NCI-H2171 treated with DMSO at 0.1 percent for 48 hours (cell line): ENCODE results near the gene NCAPD2.
"Not testable (repeated sequence)": the region's sequence is repeated elsewhere in the genome, so short reads cannot be mapped to it uniquely, and the experiment has no call there.

Source experiments
- DNase-seq: peaks from one replicate; lab custom pipeline; 2025; lab: John Stamatoyannopoulos, UW

NCAPD2 gene

DNA sequence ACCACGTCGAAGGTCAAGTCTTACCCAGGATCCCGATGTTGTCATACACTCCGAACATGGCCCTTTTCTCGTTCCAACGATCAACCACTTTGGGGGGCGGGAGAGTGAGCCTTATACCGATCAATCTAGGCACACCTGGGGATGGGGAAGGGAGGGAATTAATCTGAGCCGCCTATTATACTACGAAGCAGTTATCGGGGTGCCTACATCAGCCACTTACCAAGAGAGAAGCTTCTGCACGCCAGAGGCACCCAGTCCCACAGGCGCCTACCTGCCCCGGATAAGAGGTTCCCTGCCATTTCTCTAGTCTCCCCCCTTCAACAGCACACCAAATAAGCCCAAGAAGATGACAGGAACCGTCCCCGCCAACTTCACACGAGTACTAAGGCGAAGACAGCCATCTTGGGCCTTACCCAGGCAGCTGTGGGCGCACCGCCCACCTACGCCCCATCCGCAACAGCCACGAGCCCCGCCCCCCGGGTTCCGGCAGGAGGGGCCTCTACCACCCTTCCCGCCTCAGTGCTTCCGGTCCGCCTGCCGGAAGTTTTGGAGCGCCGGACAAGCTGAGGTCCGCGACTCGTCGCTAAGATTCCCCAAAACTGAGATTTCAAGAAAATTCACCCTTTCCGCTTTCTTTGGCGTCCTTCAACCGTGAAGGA lies 935 bp upstream of the NCAPD2 start, which contains the start of gene MRPL51:
TSS of gene MRPL51 (minus strand) at position 425 of the 659 bp plus-strand sequence. CDS start at position 299, 126 bp downstream.
- peak; percentile 100 for DNase-seq

DNA sequence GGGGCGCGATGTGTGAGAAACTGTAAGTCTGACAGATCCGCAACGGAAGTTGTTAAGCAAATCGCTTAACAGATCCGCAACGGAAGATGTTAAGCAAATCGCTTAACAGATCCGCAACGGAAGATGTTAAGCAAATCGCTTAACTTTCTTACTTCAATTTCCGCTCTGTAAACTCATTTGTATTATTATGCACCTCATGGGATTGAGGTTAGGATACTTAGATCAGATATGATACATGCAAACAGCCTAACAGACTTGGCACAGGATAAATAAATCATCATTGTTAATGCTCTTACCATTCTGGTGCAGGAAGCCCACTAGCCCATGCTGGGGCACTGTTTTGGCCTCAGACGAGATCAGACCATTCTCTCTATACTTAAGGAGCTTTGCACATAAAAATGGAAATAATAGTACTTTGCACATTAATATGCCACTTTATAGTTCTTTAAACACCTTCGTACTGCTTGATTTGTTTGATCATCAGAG lies 399 bp downstream of the NCAPD2 start:
- no peak for DNase-seq

DNA sequence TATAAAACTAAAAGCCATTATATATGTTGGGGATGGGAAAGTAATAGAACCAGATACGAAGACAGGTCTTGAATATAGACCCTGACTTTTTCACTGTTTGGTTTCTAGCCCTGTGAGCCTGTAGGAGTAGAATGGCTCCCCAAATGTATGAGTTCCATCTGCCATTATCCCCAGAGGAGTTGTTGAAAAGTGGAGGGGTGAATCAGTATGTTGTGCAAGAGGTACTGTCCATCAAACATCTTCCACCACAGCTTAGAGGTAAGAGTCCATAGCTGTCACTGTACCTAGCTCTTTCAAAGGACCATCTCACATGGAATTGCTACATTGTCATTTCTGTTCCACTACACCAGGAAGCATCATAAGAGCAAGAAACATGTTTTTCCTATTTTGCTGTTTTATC lies 1.1 kb downstream of the NCAPD2 start:
- no peak for DNase-seq

DNA sequence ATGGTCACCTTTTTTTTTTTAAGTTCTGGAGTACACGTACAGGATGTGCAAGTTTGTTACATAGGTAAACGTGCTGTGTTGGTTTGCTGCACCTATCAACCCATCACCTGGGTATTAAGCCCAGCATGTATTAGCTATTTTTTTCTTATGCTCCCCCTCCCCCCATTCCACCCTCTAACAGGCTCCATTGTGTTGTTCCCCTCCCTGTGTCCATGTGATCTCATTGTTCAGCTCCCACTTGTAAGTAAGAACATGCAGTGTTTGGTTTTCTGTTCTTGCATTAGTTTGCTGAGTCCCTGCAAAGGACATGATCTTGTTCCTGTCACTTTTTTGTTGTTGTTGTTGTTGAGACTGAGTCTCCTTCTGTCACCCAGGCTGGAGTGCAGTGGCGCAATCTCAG lies 3.4 kb downstream of the NCAPD2 start:
- DNase-seq: not testable (repeated sequence)

DNA sequence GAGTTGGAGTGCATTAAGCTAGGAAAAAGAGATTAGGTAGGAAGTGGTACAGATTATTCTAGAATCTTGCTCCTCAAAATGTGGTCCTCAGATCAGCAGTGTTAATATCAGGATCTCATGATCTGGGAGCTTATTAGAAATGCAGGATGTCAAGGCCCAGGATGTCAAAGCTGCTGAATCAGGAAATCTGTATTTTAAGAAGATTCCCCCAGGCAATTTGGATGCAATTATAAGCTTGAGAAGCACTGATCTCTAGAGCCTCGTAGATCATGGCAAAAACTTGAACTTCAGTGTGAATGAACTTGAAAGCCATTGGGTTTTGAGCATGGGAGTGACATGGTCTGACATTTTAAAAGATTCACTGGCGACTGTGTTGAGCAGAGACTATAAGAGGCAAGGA lies 6.6 kb downstream of the NCAPD2 start:
- no peak for DNase-seq

DNA sequence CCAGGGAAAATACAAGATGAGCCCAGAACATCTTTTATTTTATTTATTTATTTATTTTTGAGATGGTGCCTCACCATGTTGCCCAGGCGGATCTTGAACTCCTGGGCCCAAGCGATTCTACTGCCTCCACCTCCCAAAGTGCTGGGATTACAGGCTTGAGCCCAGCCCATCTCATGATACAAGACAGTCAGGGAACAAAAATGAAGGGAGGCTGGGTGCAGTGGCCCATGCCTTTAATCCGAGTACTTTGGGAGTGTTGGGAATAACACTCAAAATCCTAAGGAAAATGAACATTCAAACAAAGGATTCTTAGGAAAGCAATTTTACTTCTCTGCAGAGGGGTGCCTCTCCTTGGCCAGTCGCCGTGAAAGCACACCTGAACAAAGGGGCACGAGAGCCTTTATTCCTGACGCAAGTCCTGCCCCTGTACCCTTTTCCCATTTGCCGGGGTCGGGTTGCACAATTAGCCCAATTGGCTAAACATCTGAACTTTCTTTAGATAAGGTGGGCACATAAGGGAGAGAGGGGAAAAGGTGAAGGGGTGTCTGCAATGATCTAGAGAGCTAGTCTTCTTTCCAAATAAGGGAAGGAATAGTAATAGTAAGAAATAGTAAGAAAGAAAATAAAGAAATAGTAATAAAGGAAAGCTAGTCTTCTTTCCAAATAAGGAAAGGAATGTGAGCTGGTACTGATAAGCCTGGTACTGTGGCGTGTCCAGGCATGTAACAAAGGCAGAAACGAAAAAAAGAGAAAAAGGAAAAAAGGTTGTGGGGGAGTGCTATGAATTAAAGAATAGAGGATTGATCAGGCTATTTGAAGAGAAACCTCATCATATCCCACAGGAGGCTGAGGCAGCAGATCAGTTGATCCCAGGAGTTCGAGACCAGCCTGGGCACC lies 13.4 kb downstream of the NCAPD2 start:
- peak; percentile 74 for DNase-seq

DNA sequence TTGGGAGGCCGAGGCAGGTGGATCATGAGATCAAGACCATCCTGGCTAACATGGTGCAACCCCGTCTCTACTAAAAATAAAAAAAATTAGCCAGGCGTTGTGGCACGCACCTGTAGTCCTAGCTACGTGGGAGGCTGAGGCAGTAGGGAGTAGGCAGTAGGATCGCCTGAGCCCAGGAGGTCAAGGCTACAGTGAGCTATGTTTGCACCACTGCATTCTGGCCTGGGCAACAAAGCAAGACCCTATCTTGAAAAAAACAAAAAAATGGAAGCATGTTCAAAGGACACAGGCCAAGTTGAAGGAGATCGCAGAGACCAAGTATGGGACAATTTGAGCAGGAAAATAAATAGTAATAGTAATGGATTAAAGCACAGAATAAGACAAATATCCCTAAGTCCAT lies 14.2 kb downstream of the NCAPD2 start:
- DNase-seq: no peak

DNA sequence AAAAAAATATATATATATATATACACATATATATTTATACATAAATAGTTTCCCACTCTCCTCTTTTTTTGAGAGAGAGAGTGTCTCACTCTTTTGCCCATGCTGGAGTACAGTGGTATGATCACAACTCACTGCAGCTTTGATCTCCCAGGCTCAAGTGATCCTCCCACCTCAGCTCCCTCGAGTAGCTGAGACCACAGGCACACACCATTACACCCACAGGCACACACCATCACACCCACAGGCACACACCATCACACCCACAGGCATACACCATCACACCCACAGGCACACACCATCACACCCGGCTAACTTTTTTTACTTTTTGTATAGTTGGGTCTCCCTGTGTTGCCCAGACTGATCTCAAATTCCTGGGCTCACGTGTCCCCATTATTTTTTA lies 26.3 kb downstream of the NCAPD2 start:
- no peak for DNase-seq

DNA sequence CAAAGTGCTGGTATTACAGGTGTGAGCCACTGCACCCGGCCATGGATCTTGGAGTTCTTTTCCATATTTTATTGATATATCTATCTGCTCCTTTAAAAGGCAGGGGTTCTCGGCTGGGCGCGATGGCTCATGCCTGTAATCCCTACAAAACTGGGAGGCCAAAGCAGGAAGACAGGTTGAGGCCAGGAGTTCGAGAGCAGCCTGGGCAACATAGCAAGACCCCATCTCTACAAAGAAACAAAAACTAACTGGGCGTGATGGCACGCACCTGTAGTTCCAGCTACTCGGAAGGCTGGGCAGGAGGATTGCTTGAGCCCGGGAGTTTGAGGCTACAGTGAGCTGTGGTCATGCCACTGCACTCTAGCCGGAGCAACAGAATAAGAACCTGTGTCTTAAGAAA lies 28.3 kb downstream of the NCAPD2 start:
- DNase-seq: no peak

DNA sequence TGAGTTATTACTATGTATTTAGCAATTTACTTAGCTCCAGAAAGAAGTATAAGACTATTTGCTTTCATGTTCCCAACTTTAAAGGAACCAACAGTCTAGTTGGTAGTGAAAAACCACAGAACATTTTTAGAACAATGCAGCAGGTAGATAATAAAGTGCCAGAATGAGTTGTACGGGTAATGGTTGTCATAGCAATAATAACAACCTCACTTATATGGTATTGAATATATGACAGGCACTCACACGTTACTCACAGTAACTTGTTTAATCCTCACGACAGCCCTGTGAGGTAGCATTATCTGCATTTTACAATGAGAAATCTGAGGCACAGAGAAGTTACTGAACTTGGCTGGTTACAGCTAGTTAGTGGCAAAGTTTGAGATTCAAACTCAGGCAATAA lies 29.8 kb downstream of the NCAPD2 start:
- DNase-seq: no peak

DNA sequence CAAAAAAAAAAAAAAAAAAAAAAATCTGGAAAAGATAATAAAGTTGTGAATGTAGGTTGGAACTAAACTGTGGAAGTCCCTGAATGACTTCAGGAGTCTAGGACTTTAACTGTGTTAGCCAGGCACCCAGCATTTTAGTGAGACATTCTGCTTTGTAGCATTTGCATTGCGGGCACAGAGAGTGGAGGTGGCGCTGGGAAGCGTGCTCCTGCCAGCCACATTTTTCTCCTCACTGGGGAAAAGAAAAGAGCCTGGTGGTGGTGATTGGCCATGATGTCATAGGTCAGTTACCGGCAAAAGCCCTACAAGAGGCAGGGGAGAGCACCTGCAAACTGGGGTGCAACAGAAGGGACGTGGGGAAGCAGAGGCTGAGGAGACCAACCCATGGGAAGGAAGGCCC lies 30.7 kb downstream of the NCAPD2 start:
- no peak for DNase-seq

DNA sequence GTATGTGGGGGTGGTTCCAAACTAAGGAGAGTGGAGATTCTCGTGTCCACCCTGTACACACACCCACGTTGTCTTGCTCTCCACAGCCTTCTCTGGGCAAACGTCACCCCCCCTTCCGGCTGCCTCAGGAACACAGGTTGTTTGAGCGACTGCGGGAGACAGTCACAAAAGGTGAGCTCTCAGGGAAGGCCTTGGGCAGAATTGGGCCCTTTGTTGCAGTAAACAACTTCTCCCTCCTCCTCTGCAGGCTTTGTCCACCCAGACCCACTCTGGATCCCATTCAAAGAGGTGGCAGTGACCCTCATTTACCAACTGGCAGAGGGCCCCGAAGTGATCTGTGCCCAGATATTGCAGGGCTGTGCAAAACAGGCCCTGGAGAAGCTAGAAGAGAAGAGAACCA lies 32.3 kb downstream of the NCAPD2 start:
- DNase-seq: no peak

DNA sequence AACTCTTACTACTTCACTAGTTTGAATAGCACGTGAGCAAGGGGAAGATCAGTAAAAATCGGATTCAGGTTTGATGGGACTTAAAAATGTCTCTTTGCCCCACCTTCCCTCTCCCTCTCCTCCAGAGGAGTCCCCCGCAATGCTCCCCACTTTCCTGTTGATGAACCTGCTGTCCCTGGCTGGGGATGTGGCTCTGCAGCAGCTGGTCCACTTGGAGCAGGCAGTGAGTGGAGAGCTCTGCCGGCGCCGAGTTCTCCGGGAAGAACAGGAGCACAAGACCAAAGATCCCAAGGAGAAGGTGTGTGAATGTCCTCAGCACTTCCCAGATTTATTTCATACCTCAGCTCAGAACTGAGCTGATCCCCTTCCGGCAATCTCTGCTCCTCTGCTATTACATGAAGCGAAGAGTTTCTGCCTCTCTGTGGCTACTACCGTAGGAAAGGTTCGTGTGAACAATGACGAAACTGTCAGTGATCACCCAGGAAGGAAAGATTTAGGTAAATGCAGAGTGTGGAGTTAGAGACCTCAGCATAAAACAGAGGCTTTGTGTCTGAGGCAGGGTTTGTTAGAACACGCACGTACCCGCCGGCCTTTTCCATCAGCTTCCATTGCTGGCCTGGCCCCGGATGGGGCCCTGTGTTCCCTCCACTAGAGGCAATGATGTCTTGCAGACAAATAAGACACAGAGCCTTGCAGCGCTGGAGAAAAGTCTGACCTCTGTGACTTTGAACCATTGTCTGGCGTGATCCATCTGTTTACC lies 33.0 kb downstream of the NCAPD2 start:
- DNase-seq: no peak

DNA sequence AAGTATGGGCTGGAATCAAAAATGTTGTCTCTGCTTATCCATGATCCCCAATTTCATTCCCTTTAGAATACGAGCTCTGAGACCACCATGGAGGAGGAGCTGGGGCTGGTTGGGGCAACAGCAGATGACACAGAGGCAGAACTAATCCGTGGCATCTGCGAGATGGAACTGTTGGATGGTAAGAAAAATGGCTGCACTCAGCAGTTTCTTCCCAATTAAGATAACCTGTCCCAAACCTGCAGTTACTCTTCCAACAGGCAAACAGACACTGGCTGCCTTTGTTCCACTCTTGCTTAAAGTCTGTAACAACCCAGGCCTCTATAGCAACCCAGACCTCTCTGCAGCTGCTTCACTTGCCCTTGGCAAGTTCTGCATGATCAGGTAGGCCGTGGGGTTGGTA lies 33.8 kb downstream of the NCAPD2 start:
- no peak for DNase-seq

DNA sequence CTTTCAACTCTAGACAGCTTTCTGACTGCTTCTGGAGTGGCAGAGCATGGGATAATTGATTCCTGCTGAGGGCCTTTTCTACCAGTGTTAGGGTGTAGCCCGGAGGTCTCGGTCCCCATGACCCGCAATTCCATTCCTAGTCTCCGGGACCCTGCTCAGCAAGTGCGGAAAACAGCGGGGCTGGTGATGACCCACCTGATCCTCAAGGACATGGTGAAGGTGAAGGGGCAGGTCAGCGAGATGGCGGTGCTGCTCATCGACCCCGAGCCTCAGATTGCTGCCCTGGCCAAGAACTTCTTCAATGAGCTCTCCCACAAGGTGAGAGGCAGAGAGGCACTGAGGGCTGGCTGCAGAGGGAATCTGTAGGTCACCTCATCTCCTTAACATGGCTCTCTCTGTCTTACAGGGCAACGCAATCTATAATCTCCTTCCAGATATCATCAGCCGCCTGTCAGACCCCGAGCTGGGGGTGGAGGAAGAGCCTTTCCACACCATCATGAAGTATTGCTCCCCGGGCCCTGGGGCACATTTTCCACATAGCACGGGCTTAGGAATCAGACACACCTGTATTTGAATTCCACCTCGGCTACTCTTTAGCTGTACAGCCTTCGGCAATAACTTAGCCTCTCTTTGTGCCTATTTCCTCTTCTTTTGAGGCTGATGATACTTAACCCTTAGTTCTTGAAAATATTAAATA lies 34.8 kb downstream of the NCAPD2 start:
- DNase-seq: no peak

DNA sequence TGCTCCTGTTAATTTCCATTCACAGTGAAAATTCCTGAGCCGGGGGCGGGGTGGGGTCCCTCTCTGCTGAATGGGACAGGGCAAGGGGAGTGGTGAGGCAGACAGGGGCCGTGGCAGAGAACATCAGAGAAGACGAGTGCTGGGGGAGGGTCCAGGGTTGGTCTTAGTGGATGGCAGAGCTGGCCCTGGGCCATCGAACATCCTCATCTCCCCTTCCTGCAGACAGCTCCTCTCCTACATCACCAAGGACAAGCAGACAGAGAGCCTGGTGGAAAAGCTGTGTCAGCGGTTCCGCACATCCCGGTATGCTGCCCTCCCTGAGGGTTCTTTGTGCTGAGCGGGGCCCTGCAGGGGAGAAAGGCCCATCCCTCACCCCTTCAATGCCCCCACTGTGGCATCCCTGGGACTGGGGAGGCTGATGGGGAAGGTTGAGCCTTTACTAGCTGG lies 35.4 kb downstream of the NCAPD2 start:
- no peak for DNase-seq

DNA sequence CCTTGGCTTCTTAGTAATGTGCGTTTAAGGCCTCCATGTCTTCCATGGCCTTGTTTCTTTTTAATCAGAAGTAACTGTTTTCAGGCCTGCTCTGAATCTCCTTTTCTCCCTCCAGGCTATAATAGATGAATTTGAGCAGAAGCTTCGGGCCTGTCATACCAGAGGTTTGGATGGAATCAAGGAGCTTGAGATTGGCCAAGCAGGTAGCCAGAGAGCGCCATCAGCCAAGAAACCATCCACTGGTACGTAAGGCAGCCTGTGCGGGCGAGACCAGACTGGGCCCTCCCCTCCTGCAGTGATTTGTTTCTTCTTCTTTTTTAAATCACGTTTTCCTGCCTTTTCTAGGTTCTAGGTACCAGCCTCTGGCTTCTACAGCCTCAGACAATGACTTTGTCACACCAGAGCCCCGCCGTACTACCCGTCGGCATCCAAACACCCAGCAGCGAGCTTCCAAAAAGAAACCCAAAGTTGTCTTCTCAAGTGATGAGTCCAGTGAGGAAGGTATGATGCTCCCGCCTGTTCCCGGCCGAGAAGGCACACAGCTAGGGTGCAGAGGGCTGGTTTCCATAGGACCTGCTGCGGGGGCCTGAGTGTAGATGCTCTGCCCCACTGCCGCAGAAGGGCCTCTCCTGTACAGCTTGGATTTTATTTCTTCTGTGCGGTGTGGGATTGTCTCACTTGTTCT lies 36.8 kb downstream of the NCAPD2 start:
- no peak for DNase-seq

DNA sequence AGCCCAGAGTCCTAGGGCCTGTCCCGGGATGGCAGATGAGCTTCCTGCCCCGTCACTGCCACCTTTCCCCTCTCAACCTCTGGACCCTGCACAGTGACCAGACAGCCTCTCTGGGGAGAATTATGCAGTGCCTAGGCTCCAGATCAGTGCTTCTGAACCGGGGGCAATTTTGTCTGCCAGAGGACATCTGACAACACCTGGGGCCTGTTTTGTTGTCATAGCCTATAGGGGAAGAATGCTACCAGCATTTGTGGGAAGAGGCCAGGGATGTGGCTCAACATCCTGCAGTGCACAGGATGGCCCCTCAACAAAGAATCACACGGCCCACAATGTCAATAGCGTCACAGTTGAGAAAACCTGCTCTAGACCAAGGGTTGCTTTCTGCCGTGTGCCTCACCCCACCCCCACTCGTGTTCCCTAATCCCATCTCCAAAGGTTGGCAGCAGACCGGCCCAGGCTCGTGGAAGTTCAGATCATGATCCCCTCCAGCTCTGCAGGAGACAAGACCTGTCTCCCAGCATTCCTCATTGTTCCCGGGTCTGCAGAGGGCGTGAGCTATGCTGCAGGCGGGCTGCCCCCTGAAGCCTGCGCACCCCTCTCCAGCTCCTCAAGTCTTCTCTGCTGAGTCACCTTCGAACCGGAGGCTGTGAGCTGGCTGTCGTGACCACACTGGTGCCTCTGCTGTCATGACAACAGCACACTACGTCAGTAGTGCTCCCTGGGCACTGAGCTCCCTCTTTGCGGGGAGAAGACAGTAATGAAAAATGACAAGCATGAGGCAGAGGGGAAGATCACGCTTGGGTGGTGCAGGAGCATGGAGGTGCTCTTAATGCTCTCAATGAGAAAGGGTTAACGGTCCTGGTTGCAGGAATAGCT lies 38.4 kb downstream of the NCAPD2 start:
- DNase-seq: peak; percentile 84

DNA sequence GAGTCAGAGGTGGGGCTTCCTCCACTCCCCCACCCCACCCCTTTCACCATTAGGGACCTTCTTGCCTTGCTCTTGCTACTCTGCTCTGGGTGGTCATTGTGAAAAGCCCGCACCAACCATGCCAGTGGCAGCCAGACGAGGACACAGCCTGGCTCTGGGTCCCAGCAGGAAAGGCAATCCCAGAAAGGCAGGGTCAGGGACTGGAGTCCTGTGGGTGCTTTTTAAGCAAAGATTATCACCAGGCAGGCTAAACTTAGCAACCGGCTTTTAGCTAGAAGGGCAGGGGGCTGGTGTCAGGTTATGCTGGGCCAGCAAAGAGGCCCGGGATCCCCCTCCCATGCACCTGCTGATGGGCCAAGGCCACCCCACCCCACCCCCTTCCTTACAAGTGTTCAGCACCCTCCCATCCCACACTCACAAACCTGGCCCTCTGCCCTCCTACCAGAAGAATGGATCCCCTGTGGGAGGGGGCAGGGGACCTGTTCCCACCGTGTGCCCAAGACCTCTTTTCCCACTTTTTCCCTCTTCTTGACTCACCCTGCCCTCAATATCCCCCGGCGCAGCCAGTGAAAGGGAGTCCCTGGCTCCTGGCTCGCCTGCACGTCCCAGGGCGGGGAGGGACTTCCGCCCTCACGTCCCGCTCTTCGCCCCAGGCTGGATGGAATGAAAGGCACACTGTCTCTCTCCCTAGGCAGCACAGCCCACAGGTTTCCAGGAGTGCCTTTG lies 39.2 kb downstream of the NCAPD2 start:
- DNase-seq: peak; percentile 98

DNA sequence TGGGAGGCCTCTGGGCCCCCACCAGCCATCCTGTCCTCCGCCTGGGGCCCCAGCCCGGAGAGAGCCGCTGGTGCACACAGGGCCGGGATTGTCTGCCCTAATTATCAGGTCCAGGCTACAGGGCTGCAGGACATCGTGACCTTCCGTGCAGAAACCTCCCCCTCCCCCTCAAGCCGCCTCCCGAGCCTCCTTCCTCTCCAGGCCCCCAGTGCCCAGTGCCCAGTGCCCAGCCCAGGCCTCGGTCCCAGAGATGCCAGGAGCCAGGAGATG lies 39.7 kb downstream of the NCAPD2 start:
- no peak for DNase-seq
